GM19467 (cell line): ENCODE results near the gene IFIT1B.
"Not testable (repeated sequence)": the region's sequence is repeated elsewhere in the genome, so short reads cannot be mapped to it uniquely, and the experiment has no call there.

ENCODE experiments used
- ATAC-seq: cut with Tn5 transposase; IDR thresholded peaks from one replicate; pipeline ENCODE4 v1.9.1; 2021; ENCODE audit warnings: mild to moderate bottlenecking, moderate library complexity; ENCODE audit not compliant: unreplicated experiment

IFIT1B gene

DNA sequence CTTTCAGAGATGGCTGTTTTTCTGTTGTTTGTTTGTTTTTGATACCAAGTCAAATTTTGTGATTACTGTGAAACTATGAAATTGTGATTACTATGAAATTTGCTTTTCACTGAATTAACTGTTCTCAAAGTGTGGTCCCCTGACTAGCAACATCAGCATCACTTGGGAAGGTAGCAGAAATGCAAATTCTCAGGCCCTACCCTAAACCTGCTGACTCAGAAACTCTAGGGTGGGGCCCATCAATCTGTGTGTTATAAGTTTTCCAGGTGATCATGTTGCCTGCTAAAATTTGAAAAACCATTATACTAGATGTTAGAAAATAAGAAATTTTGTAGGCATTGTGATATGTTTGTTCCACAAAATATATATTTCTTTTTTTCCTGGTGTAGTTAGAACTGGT is 1.2 kb downstream of the IFIT1B start:
- ATAC-seq, result no peak

DNA sequence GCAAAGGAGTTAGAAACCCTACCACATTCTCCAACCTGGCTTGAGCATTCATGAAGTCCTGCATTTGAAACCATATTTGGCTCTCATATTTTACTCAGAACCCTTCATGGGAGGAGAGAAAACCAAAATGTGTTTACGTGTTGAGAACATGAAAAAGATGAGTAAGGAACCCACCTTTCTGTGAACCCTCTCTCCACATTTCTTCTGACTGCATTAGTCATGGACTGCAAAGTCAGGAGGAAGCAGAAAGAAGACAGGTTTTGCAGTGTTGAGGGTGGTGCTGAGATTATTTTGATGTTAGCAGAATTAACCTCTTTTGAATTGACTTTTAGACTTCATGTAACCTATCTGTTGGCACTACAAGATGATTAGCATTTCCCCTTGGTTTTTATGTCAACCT is 4.9 kb downstream of the IFIT1B start:
- no peak for ATAC-seq

DNA sequence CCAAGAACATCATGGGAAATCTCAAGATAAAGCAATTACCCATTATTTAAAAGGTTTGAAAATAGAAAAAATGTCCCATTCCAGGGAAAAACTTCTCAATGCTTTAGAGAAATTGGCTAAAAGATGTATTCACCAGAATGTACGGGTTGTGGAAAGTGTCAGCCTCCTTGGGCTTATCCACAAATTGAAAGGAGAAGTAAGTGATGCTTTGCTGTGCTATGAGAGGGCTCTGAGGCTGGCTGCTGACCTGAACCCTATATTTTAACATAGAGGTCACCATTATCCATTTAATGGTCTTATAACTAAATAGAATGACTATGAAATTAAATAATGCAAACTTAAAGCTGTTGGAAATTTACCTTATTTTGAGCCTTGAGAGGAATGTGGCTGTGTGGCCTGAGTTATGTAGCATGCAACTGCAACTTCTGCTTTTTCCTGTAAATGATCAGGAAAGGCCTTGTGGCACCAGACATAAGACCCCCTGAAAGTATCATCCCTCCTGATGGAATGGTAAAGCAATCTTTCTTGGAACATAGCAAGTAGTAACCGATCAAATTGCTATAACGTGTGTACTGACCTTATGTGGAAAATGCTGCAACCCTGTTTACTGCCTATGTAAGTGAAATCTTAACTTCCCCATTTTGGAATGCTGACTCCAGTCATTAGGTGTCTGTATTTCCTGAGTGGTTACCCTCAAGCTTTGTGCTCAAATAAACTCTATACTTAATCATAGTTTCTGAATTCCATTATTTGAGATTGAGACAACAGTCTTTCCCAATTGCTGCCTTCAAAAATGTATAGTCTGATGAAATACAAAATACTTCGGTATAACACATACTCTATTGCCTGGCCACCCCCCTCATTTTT is 6.9 kb downstream of the IFIT1B start:
- no peak for ATAC-seq

DNA sequence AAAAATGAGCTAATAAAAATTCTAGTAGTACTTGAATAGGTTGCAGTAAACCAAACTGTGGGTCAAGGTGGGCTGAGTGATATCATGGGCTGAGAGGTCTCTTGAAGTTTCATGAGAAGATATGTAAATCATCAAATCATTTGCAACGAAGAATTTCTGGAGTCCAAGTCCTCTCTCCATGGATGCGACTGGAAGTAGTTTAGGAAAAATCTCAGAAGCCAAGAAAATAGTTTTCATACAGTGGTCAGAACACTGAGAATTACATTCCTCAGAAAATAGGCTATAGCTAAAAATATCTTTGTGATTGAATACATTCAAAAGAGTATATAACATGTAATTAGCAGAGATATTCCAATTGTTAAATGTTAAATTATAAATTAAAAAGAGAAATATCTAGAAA is 10.9 kb downstream of the IFIT1B start:
- no peak for ATAC-seq

DNA sequence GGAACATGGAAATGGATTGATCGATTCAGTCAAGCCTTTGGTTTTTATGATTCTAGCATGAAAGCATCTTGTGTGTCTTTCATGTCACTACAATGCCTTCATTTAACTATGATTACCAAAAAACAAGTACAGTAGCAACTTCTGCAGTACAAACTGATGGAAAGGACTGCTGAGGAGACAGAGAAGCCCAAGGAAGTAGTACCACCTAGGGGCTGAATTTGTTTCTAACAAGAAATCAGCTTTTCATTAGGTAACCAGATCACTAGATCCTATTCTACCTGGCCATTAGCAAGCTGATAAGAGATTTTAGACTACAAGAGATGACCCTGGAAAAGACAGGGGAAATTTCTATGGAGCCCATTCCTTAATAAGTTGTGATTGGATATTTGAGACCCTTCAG is 11.4 kb downstream of the IFIT1B start:
- no peak for ATAC-seq

DNA sequence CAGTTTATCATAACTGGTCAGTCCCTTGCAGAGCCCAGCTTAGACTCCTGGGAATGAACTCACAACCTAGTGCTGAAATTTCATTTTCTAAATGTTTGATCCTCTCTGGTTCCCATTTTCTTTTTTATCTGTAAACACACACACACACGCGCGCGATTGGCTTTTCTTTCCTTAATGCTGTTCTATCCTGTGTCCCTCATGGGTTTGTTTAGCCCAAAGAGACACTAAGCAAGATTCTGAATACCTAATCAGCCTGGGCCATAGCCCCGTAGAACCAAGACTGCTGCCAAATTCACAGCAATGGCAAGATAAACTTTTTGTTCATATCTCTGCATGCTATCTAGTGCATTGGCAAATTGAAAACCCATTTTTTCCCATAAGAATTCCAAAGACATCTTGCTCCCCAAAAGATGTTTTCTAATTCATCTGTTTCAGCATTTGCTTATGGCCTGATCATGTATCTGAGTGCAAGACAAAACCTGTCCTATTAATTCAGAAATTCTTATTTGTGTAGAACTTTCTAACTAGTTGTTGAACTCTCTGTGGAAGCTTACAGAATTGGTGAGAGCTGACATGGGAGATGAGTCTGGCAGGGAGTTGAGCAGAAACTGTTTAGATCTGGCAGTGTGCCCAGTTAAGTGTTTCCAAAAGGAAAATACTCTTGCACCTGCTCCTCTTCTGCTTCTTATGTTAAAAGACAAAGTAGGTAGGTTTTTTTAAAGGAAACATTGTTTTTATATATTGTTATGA is 12.8 kb downstream of the IFIT1B start:
- no peak for ATAC-seq

DNA sequence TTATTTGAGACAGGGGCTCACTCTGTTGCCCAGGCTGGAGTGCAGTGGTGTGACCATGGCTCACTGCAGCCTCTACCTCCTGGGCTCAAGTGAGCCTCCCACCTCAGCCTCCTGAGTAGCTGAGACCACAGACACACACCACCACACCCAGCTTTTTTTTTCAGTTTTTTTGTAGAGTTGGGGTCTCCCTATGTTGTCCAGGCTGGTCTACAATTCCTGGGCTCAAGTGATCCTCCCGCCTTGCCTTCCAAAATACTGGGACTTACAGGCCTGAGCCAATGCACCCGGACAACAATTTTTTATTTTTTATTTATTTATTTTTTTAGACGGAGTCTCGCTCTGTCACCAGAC is 13.3 kb downstream of the IFIT1B start:
- ATAC-seq, result not testable (repeated sequence)

DNA sequence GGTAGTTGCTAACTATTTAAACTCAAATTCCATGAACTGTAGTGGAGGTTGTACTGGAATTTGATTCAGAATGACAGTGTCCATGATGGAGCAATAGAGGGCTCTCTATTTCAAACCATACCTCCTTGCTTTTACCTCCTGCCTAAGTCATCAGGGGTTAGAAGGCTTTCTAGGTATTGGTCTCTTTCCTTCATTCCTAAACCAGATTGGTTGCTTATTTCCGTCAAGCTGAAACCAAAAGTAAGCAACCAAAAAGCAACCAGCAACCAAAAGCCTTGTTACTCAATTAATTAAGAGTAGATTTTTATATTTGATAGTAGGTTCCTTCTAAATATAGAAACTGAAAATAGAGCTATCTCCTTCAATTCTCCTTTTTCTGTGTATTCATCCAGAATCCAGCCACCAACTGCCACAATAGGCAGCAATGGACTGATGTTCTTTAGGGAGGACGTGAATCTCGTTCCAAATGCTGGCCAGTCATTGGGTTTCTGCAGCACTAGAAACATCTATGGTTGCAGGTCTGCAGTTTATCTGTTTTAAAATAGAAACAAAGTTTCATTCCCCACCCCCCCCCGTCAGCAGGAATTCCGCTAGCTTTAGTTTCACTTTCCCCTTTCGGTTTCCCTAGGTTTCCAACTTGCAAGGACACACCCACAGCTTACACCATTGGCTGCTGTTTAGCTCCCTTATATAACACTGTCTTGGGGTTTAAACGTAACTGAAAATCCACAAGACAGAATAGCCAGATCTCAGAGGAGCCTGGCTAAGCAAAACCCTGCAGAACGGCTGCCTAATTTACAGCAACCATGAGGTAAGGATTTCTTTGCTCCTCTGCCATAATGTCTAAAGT is 14.3 kb downstream of the IFIT1B start, which contains the start of gene IFIT1:
IFIT1 (plus strand) TSS at position 717 of the 850 bp plus-strand sequence; CDS start at position 807, 90 bp downstream.
- ATAC-seq, result peak; percentile 68

DNA sequence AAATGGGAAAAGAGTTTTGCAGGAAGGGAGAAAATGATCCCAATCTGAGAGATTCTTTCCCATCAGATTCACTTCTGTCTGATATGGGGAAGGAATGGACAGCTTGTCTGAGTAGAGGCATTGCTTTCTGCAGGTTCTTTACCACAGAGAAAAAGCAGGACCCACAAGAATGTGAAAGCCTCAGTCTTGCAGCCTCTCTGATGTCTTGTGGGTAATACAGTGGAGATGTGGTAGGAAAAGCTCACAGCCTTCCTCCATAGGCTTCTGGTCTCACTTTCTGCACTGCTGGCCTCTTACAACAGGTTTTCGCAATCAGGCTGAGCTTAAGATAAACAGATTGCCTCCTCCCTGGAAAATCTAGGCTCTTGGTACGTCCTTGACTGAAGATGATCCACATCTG is 15.1 kb downstream of the IFIT1B start:
- no peak for ATAC-seq

DNA sequence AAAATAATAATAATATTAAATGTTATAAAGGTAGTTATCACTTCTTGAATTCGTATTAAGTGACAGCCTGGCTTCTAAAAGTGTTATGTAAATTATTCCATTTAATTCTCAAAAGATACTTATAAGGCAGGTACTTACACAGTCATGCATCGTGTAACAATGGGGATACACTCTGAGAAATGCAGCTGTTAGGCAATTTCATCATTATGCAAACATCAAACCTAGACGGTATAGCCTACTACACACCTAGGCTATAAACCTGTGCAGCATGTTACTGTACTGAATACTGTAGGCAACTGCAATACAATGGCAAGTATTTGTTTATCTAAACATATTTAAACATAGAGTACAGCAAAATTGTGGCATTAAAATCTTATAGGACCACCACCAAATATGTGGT is 16.0 kb downstream of the IFIT1B start:
- ATAC-seq, result no peak

DNA sequence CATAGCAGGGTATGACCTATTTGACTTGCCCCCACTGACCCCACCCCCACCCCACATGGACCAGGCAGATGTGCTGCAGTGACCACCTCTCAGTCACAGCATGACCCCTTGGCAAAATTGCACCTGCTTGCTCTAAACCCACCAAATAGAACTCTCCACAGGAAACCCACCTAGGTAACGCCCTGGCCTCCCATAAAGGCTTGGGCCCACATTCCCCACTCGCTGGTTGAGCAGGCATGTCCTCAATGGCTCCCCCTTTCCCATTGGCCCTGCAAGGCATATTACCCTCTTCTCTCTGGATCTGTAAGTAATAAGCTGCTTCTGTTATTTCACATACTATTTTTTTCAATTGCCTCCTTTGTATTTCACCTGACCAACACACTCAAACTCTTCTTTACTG is 17.3 kb downstream of the IFIT1B start:
- ATAC-seq, result no peak

DNA sequence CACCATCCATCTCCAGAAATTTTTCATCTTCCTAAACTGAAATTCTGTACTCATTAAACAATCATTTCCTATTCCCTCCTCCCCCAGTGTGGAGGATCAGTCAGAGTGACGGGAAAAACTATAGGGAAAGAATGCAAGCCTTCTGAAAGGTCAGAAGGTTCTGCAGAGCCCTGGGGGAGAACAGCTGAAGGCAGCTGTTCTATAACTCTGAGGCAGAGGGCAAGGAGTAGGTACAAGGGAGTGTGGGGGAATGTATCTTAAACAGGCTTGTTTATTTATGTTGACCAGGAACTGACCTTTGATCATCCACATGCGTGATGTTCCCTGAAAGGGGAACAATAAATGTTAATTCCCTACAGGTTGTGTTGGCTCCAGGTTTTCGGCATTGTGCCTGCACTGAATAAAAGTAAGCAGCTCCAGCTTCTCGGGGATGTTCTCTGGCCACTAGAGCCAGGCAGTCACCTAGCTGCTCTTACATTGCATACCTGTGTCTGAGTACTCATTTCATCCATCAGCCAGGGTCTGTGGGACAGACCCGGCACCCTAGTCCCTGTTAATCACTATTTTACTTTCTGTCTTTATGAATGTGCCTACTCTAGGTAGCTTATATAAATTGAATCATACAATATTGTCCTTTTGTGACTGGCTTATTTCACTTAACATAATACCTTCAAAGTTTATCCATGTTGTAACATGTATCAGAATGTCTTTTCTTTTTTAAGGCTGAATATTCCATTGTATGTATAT is 20.3 kb downstream of the IFIT1B start:
- ATAC-seq, result no peak

DNA sequence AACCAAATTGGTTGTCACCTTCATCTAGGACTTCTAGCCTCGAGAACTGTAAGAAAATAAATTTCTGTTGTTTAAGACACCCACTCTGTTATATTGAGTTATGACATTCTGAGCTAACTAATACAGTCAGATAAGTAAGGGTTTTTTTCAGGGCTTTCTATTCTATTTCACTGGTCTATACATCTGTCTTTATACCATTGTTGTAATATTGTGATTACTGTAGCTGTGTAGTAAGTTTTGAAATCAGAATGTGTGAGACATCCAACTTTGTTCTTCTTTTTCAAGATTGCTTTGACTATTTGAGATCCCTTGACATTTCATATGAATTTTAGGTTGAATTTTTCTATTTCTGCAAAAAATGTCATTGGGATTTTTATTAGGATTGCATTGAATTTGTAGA is 22.1 kb downstream of the IFIT1B start:
- no peak for ATAC-seq

DNA sequence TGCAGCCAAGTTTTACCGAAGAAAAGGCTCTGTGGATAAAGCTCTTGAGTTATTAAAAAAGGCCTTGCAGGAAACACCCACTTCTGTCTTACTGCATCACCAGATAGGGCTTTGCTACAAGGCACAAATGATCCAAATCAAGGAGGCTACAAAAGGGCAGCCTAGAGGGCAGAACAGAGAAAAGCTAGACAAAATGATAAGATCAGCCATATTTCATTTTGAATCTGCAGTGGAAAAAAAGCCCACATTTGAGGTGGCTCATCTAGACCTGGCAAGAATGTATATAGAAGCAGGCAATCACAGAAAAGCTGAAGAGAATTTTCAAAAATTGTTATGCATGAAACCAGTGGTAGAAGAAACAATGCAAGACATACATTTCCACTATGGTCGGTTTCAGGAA is 25.2 kb downstream of the IFIT1B start:
- no peak for ATAC-seq

DNA sequence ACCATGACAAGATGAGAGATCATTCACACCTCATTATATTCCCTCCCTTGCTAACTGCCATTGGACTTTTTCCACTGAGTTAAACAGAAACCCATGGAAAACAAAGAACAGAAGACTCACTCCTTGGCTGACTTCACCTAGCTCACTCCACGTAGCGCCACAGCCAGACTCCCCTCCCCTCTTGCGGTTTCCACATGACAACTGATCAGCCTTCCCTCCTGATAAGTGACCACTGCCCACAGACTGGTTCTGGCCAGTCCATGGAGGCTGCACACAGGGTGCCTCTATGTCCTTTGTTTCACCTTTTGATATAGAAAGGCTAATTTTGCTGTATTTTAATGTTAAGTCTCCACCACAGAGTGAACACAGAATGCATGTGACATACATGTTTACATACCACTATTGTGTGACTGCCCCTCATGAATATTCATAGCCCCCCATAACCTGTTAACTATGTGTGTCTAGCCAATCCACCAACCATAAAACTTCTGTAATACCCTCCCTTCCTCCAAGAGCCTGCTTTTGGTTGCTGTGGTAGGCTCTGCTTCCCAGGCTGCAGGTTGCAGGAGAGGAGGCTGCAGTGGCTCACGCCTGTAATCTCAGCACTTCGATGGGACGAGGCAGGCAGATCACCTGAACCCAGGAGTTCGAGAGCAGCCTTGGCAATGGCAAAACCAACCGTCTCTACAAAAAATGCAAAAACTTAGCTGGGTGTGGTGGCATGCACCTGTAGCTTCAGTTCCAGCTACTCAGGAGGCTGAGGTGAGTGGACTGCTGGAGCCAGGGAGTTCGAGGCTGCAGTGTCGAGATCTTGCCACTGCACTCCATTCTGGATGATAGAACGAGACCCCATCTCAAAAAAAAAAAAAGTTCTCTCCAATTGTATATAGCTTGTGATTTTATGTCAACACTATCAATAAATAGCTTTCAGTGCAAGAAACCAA is 26.5 kb downstream of the IFIT1B start:
- no peak for ATAC-seq

DNA sequence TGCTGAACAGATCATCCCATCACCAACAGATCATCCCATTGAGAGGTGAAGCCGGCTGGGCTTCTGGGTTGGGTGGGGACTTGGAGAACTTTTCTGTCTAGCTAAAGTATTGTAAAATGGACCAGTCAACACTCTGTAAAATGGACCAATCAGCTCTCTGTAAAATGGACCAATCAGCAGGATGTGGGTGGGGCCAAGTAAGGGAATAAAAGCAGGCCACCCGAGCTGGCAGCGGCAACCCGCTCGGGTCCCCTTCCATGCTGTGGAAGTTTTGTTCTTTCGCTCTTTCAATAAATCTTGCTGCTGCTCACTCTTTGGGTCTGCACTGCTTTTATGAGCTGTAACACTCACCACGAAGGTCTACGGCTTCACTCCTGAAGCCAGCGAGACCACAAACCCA is 28.3 kb downstream of the IFIT1B start:
- ATAC-seq, result not testable (repeated sequence)

DNA sequence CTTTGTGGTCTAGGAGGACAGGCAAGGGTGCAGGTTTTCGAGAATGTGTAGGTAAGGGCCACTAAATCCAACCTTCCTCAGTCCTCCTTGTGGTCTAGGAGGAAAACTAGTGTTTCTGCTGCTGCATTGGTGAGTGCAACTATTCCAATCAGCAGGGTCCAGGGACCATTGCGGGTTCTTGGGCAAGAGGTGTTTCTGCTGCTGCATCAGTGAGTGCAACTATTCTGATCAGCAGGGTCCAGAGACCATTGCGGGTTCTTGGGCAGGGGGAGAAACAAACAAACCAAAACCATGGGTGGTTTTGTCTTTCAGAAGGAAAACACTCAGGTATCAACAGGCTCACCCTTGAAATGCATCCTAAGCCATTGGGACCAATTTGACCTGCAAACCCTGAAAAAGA is 29.9 kb downstream of the IFIT1B start:
- not testable (repeated sequence) for ATAC-seq

DNA sequence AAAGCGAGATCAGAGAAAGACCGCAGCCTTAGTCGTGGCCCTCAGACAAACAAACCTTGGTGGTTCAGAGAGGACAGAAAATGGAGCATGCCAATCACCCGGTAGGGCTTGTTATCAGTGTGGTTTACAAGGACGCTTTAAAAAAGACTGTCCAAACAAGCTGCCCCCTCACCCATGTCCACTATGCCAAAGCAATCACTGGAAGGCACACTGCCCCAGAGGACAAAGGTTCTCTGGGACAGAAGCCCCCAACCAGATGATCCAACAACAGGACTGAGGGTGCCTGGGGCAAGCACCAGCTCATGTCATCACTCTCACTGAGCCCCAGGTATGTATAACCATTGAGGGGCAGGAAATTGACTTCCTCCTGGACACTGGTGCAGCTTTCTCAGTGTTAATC is 31.4 kb downstream of the IFIT1B start:
- not testable (repeated sequence) for ATAC-seq

DNA sequence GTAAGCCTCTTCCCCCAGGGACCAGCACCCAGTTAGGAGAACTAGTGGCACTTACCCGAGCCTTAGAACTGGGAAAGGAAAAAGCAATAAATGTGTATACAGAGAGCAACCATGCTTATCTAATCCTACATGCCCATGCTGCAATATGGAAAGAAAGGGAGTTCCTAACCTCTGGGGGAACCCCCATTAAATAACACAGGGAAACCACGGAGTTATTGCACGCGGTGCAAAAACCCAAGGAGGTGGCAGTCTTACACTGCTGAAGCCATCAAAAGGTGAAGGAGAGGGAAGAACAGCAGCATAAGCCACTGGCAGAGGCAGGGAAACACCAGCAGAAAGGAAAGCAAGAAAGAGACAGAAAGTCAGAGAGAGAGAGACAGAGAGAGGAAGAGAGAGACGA is 32.7 kb downstream of the IFIT1B start:
- ATAC-seq, result not testable (repeated sequence)
